NCI-H2107 (cell line): ENCODE measurements around the gene TNNI3K.
A peak's percentile ranks its signal among the peaks of the same experiment; 100 is the strongest.

Experiments
- DNase-seq: peaks from one replicate; lab custom pipeline; 2025; lab: John Stamatoyannopoulos, UW

Gene TNNI3K

GRCh38 chr1:74502858-74503257 lies 267.7 kb downstream of the TNNI3K start:
- DNase-seq, result no peak

GRCh38 chr1:74504125-74504932 lies 269.1 kb downstream of the TNNI3K start:
- peak; percentile 37 for DNase-seq

- no peak for DNase-seq
Observed at GRCh38 chr1:74504933-74505512, 269.8 kb downstream of the TNNI3K start.

GRCh38 chr1:74505928-74506710 lies 270.9 kb downstream of the TNNI3K start:
- no peak for DNase-seq

- DNase-seq, result no peak
Observed at GRCh38 chr1:74508449-74508848, 273.3 kb downstream of the TNNI3K start.

- no peak for DNase-seq
Observed at GRCh38 chr1:74512170-74512915, 277.2 kb downstream of the TNNI3K start, which contains the start of gene LRRC53. LRRC53 (minus strand) TSS chr1:74512611; CDS start chr1:74483349, 29,262 bp downstream.

GRCh38 chr1:74513411-74514300 lies 278.5 kb downstream of the TNNI3K start:
- no peak for DNase-seq

- DNase-seq, result no peak
Observed at GRCh38 chr1:74517599-74518051, 282.4 kb downstream of the TNNI3K start.

- no peak for DNase-seq
Observed at GRCh38 chr1:74522148-74522547, 287.0 kb downstream of the TNNI3K start.

- DNase-seq, result no peak
Observed at GRCh38 chr1:74523873-74524480, 288.8 kb downstream of the TNNI3K start.

- no peak for DNase-seq
Observed at GRCh38 chr1:74526708-74527107, 291.5 kb downstream of the TNNI3K start.

GRCh38 chr1:74528123-74528522 lies 292.9 kb downstream of the TNNI3K start:
- no peak for DNase-seq

- DNase-seq, result no peak
Observed at GRCh38 chr1:74530892-74531291, 295.7 kb downstream of the TNNI3K start.

GRCh38 chr1:74531796-74532195 lies 296.6 kb downstream of the TNNI3K start:
- DNase-seq, result no peak

- no peak for DNase-seq
Observed at GRCh38 chr1:74534241-74534640, 299.1 kb downstream of the TNNI3K start.

- no peak for DNase-seq
Observed at GRCh38 chr1:74545821-74546220, 310.6 kb downstream of the TNNI3K start.

GRCh38 chr1:74548961-74549750 lies 314.0 kb downstream of the TNNI3K start:
- DNase-seq, result no peak

- DNase-seq, result no peak
Observed at GRCh38 chr1:74549932-74550331, 314.7 kb downstream of the TNNI3K start.

- peak; percentile 10 for DNase-seq
Observed at GRCh38 chr1:74570797-74571492, 335.8 kb downstream of the TNNI3K start.
